HepG2 (cell line): ENCODE measurements around the gene ZNF831. TPM values are rescaled to one million over a fixed set of nuclear protein-coding genes. Genes with fewer than 3 reads are reported as not detected.

ENCODE experiments used
- ATAC-seq: fragments of 200-7000 bp; cut with Tn5 transposase; 3 replicates; pipeline ENCODE4 v1.9.1; 2020; ENCODE audit warnings: mild to moderate bottlenecking, moderate library complexity
- BruUV-seq: library from RNA; stranded (reverse); fragments of 400-500 nt; replicated peaks from 2 replicates; lab custom pipeline; 2021; lab: Mats Ljungman, UMichigan
- CTCF ChIA-PET: fragments of 300-600 bp; formaldehyde crosslinking; extraction: SDS; loops from one replicate; lab custom pipeline; 2021; ENCODE audit warnings: low total read pairs, inconsistent platforms, low intra/inter-chr PET ratio; lab: Yijun Ruan, JAX
- POLR2A ChIA-PET: fragments of 350-600 bp; sonication (Branson Sonifier 250); formaldehyde crosslinking; loops from one replicate; lab custom pipeline; 2020; ENCODE audit warnings: antibody characterized with exemption, inconsistent platforms; lab: Yijun Ruan, JAX
- DNase-seq: peaks from one replicate; pipeline ENCODE4 v3.0.0-alpha.2; 2015; ENCODE audit warnings: low spot score
- FAIRE-seq: peaks from 3 replicates; lab custom pipeline; 2011; peaks lifted over from hg19 to GRCh38; lab: Jason Lieb, UNC
- H2AFZ ChIP-seq: one replicate; pipeline ENCODE4 v1.6.1; 2011; ENCODE audit warnings: low read length, inconsistent platforms
- H3K27ac ChIP-seq: fragments of 300-600 bp; 3 replicates; pipeline ENCODE4 v1.8.0; 2011; ENCODE audit warnings: mixed run types, mild to moderate bottlenecking, mixed read lengths, low read length, inconsistent platforms; ENCODE audit not compliant: insufficient read depth; ENCODE audit errors: extremely low read length
- H3K27me3 ChIP-seq, 2 experiments: fragments of 200-600 bp in 1 of 2; 2 replicates in 1 of 2; 3 replicates in 1 of 2; pipeline versions ENCODE4 v1.6.0 to v1.8.0; 2011; ENCODE audit warnings: low read length in 2 of 2, mild to moderate bottlenecking in 2 of 2, moderate library complexity in 2 of 2, inconsistent platforms in 1 of 2; ENCODE audit not compliant: insufficient read depth in 2 of 2, control insufficient read depth in 1 of 2
- H3K36me3 ChIP-seq, 2 experiments: fragments of 200-600 bp in 1 of 2; replicated peaks in 1 of 2; 2 replicates in 1 of 2; 3 replicates in 1 of 2; pipeline versions ENCODE4 v1.5.1 to v1.8.0; 2011; ENCODE audit warnings: low read length in 2 of 2, inconsistent platforms in 1 of 2; ENCODE audit not compliant: insufficient read depth in 2 of 2, control insufficient read depth in 1 of 2
- H3K4me1 ChIP-seq: 2 replicates; pipeline ENCODE4 v1.5.1; 2012; ENCODE audit warnings: low read length, inconsistent platforms; ENCODE audit not compliant: insufficient read depth
- H3K4me2 ChIP-seq: 2 replicates; pipeline ENCODE4 v1.6.0; 2011; ENCODE audit warnings: low read depth, low read length, inconsistent platforms
- H3K4me3 ChIP-seq, 3 experiments: fragments of 200-600 bp in 1 of 3; sonication (generic), shearing (Covaris generic) in 1 of 3; replicated peaks in 1 of 3; 2 replicates each; pipeline ENCODE4 v1.5.1; 2011 to 2016; ENCODE audit warnings: low read length in 3 of 3, inconsistent platforms in 2 of 3, low read depth in 2 of 3, mild to moderate bottlenecking in 2 of 3, control low read depth in 1 of 3, mixed read lengths in 1 of 3; ENCODE audit not compliant: insufficient read depth in 1 of 3
- H3K79me2 ChIP-seq: one replicate; pipeline ENCODE4 v1.6.1; 2011; ENCODE audit warnings: low read length, inconsistent platforms; ENCODE audit not compliant: insufficient read depth
- H3K9ac ChIP-seq: 2 replicates; pipeline ENCODE4 v1.6.0; 2011; ENCODE audit warnings: mild to moderate bottlenecking, low read depth, low read length, inconsistent platforms; ENCODE audit not compliant: insufficient read depth
- H3K9me3 ChIP-seq: 2 replicates; pipeline ENCODE4 v1.5.1; 2012; ENCODE audit warnings: mild to moderate bottlenecking, low read length
- H4K20me1 ChIP-seq: 2 replicates; pipeline ENCODE4 v1.6.0; 2011; ENCODE audit warnings: inconsistent platforms, mild to moderate bottlenecking, low read length, moderate library complexity; ENCODE audit not compliant: insufficient read depth
- DPF2 ChIP-seq: sonication (generic); formaldehyde crosslinking; IDR thresholded peaks from 2 replicates; pipeline ENCODE4 v1.4.0; 2020; ENCODE audit warnings: mild to moderate bottlenecking, low read depth, missing genetic modification reagents, borderline replicate concordance
- HMG20A ChIP-seq: IDR thresholded peaks from 2 replicates; pipeline ENCODE4 v1.6.1; 2016; ENCODE audit warnings: borderline replicate concordance
- MED8 ChIP-seq: sonication (generic); formaldehyde crosslinking; IDR thresholded peaks from 2 replicates; pipeline ENCODE4 v1.8.1; 2023; ENCODE audit warnings: mild to moderate bottlenecking, missing genetic modification reagents; ENCODE audit not compliant: insufficient replicate concordance
- MXD4 ChIP-seq: IDR thresholded peaks from 2 replicates; pipeline ENCODE4 v1.6.1; 2016; ENCODE audit warnings: mild to moderate bottlenecking, missing biosample characterization, missing genetic modification reagents
- RBFOX2 ChIP-seq: fragments of 200-400 bp; formaldehyde crosslinking; IDR thresholded peaks from 2 replicates; pipeline ENCODE4 v1.6.1; 2017; ENCODE audit warnings: low read depth, mild to moderate bottlenecking, low read length
- SNAPC5 ChIP-seq: sonication (generic); formaldehyde crosslinking; IDR thresholded peaks from 2 replicates; pipeline ENCODE4 v1.8.1; 2023; ENCODE audit warnings: mild to moderate bottlenecking, missing genetic modification reagents, borderline replicate concordance
- TP53 ChIP-seq: sonication (generic); formaldehyde crosslinking; conservative IDR thresholded peaks from 2 replicates; pipeline ENCODE4 v1.4.0; 2020; ENCODE audit warnings: missing genetic modification reagents
- ZC3H4 ChIP-seq: sonication (generic); formaldehyde crosslinking; IDR thresholded peaks from 2 replicates; pipeline ENCODE4 v1.4.0; 2020; ENCODE audit warnings: missing genetic modification reagents, borderline replicate concordance
- ZNF256 ChIP-seq: sonication (generic); formaldehyde crosslinking; conservative IDR thresholded peaks from 2 replicates; pipeline ENCODE4 v1.4.0; 2020; ENCODE audit warnings: missing genetic modification reagents
- ZNF335 ChIP-seq: sonication (generic); formaldehyde crosslinking; IDR thresholded peaks from 2 replicates; pipeline ENCODE4 v1.4.0; 2020; ENCODE audit warnings: missing genetic modification reagents
- ZNF350 ChIP-seq: sonication (generic); formaldehyde crosslinking; IDR thresholded peaks from 2 replicates; pipeline ENCODE4 v1.4.0; 2020; ENCODE audit warnings: mild to moderate bottlenecking, low read depth, missing genetic modification reagents, borderline replicate concordance
- ZNF703 ChIP-seq: sonication (generic); formaldehyde crosslinking; IDR thresholded peaks from 2 replicates; pipeline ENCODE4 v1.5.1; 2020; ENCODE audit warnings: missing genetic modification reagents, mild to moderate bottlenecking, moderate library complexity, borderline replicate concordance
- WGBS: methylation state at CpG from one replicate; pipeline ENCODE4 v1.1.6; 2017; ENCODE audit warnings: low lambda C conversion rate; 5-methylcytosine and 5-hydroxymethylcytosine counted together
- in situ Hi-C: cut with HindIII; loops from 2 replicates; pipeline ENCODE4 v1.10.0; 2017; ENCODE audit warnings: low pct_unique_long_range_greater_than_20kb; ENCODE audit not compliant: extremely low pct_ligation_motif_present
- intact Hi-C: fragments of 100-400 bp; cut with micrococcal nuclease; formaldehyde crosslinking; loops from one replicate; pipeline ENCODE4 v1.10.0; 2022; ENCODE audit not compliant: unreplicated experiment
- polyA plus RNA-seq, 8 experiments: library from polyadenylated mRNA; depleted of rRNA in 3 of 8; stranded (reverse) in 7 of 8; unstranded in 1 of 8; fragments of >200 nt; fragmentation: Illumina TruSeq in 4 of 8; extraction: Trizol in 4 of 8; gene quantifications; 2 replicates each; pipeline versions ENCODE4 v1.2.1 to v1.2.3, GENCODE V29; 2011 to 2016; ENCODE audit warnings: low read depth in 4 of 8, missing spikeins in 1 of 8, mixed read lengths in 1 of 8; ENCODE audit not compliant: insufficient read depth in 1 of 8
- total RNA-seq, 5 experiments: library from RNA; depleted of rRNA; stranded (reverse); fragments of >200 nt; fragmentation: Illumina TruSeq; extraction: Trizol; gene quantifications; 2 replicates each; pipeline ENCODE4 v1.2.3, GENCODE V29; 2016; ENCODE audit warnings: low read depth in 1 of 5
- TF ChIP-seq, protein P1 (sequence below): sonication (generic); formaldehyde crosslinking; IDR thresholded peaks from 2 replicates; pipeline ENCODE4 v1.5.0; 2020; ENCODE audit warnings: mild to moderate bottlenecking, missing genetic modification reagents, borderline replicate concordance
- TF ChIP-seq, protein P2 (sequence below): sonication (generic); formaldehyde crosslinking; IDR thresholded peaks from 2 replicates; pipeline ENCODE4 v1.5.0; 2020; ENCODE audit warnings: missing genetic modification reagents
- TF ChIP-seq, protein P3 (sequence below): sonication (generic); formaldehyde crosslinking; conservative IDR thresholded peaks from 2 replicates; pipeline ENCODE4 v1.8.1; 2023; ENCODE audit warnings: missing genetic modification reagents

The ZNF831 gene
- total and polyA plus RNA-seq, 2 of the 13 experiments (the other 11 are each of a cell fraction or from before 2014, with no cell fraction given), result not detected

DNA sequence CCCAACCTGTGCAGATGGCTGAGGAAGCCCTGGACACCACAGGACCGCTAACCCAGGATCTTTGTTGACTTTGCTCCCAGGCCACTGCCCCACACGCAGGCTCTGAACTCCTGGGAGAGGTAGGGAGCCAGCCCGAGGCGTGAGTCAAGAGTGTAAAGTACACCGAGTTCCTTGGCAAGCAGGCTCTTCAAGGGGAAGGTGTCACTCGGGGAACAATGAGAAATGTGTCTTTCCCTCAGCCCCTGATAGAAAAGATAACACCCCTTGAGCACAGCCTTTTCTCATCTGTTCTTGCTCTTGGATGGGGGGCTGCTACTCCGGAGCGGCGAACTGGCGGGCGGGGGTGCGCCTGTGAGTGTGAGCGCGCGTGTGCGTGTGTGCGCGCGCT is 136.3 kb downstream of the ZNF831 start:
- Histone ChIP-seq H3K27ac (no peak overlapping the region), H3K4me2 (no peak overlapping the region), H3K36me3 (no peaks in the 10 kb centered on the region), H3K9ac (no peak overlapping the region), H2AFZ (no peak overlapping the region), H3K4me1 (no peaks in the 10 kb centered on the region), H3K9me3 (no peaks in the 10 kb centered on the region), H3K4me3 (no peak overlapping the region), H3K79me2 (no peaks in the 10 kb centered on the region), H4K20me1 (no peaks in the 10 kb centered on the region), H3K27me3 (peaks cover 5 to 54% of the 10 kb centered on the region in 2 experiments; a peak in 4 of 5 replicates)
- BruUV-seq, result no TSS peak
- DNase-seq (no peak), ATAC-seq (no peak), FAIRE-seq (no peak)
- POLR2A ChIA-PET, result no interaction called here
- in situ Hi-C loops (no loop called here), intact Hi-C loops (no loop called here)
- TF ChIP-seq ZC3H4 (no peak), MXD4 (no peak), TP53 (CRISPR knock-in tag) (no peak), HMG20A (no peak), ZNF335 (no peak), DPF2 (CRISPR knock-in tag) (no peak), RBFOX2 (no peak), ZNF256 (CRISPR knock-in tag) (no peak), SNAPC5 (no peak), MED8 (CRISPR knock-in tag) (no peak), ZNF703 (CRISPR knock-in tag) (no peak), ZNF350 (CRISPR knock-in tag) (no peak)
- TF ChIP-seq, protein P1, sequence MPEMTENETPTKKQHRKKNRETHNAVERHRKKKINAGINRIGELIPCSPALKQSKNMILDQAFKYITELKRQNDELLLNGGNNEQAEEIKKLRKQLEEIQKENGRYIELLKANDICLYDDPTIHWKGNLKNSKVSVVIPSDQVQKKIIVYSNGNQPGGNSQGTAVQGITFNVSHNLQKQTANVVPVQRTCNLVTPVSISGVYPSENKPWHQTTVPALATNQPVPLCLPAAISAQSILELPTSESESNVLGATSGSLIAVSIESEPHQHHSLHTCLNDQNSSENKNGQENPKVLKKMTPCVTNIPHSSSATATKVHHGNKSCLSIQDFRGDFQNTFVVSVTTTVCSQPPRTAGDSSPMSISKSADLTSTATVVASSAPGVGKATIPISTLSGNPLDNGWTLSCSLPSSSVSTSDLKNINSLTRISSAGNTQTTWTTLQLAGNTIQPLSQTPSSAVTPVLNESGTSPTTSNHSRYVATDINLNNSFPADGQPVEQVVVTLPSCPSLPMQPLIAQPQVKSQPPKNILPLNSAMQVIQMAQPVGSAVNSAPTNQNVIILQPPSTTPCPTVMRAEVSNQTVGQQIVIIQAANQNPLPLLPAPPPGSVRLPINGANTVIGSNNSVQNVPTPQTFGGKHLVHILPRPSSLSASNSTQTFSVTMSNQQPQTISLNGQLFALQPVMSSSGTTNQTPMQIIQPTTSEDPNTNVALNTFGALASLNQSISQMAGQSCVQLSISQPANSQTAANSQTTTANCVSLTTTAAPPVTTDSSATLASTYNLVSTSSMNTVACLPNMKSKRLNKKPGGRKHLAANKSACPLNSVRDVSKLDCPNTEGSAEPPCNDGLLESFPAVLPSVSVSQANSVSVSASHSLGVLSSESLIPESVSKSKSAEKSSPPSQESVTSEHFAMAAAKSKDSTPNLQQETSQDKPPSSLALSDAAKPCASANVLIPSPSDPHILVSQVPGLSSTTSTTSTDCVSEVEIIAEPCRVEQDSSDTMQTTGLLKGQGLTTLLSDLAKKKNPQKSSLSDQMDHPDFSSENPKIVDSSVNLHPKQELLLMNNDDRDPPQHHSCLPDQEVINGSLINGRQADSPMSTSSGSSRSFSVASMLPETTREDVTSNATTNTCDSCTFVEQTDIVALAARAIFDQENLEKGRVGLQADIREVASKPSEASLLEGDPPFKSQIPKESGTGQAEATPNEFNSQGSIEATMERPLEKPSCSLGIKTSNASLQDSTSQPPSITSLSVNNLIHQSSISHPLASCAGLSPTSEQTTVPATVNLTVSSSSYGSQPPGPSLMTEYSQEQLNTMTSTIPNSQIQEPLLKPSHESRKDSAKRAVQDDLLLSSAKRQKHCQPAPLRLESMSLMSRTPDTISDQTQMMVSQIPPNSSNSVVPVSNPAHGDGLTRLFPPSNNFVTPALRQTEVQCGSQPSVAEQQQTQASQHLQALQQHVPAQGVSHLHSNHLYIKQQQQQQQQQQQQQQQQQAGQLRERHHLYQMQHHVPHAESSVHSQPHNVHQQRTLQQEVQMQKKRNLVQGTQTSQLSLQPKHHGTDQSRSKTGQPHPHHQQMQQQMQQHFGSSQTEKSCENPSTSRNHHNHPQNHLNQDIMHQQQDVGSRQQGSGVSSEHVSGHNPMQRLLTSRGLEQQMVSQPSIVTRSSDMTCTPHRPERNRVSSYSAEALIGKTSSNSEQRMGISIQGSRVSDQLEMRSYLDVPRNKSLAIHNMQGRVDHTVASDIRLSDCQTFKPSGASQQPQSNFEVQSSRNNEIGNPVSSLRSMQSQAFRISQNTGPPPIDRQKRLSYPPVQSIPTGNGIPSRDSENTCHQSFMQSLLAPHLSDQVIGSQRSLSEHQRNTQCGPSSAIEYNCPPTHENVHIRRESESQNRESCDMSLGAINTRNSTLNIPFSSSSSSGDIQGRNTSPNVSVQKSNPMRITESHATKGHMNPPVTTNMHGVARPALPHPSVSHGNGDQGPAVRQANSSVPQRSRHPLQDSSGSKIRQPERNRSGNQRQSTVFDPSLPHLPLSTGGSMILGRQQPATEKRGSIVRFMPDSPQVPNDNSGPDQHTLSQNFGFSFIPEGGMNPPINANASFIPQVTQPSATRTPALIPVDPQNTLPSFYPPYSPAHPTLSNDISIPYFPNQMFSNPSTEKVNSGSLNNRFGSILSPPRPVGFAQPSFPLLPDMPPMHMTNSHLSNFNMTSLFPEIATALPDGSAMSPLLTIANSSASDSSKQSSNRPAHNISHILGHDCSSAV (CRISPR knock-in tag), result no peak
- TF ChIP-seq, protein P2, sequence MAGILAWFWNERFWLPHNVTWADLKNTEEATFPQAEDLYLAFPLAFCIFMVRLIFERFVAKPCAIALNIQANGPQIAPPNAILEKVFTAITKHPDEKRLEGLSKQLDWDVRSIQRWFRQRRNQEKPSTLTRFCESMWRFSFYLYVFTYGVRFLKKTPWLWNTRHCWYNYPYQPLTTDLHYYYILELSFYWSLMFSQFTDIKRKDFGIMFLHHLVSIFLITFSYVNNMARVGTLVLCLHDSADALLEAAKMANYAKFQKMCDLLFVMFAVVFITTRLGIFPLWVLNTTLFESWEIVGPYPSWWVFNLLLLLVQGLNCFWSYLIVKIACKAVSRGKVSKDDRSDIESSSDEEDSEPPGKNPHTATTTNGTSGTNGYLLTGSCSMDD (CRISPR knock-in tag), result no peak
- TF ChIP-seq, protein P3, sequence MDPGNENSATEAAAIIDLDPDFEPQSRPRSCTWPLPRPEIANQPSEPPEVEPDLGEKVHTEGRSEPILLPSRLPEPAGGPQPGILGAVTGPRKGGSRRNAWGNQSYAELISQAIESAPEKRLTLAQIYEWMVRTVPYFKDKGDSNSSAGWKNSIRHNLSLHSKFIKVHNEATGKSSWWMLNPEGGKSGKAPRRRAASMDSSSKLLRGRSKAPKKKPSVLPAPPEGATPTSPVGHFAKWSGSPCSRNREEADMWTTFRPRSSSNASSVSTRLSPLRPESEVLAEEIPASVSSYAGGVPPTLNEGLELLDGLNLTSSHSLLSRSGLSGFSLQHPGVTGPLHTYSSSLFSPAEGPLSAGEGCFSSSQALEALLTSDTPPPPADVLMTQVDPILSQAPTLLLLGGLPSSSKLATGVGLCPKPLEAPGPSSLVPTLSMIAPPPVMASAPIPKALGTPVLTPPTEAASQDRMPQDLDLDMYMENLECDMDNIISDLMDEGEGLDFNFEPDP (CRISPR knock-in tag), result no peak
- 26% methylated on average over 19 of the region's 19 CpGs for WGBS
- CTCF ChIA-PET, result no interaction called here
